Sigmoid colon (tissue), 7 donors: ENCODE measurements around the gene SLC4A11. TPM values are rescaled to one million over a fixed set of nuclear protein-coding genes. Genes with fewer than 3 reads are reported as not detected.
"Not testable (repeated sequence)": the region's sequence is repeated elsewhere in the genome, so short reads cannot be mapped to it uniquely, and the experiment has no call there.

ENCODE experiments used
- DNase-seq: peaks from one replicate; pipeline ENCODE4 v3.0.0-alpha.2; 2019
- H3K27ac ChIP-seq, 4 donors: fragments of 200-600 bp; sonication (generic); one replicate each; pipeline ENCODE4 v1.5.1; 2016 to 2019; ENCODE audit warnings: mild to moderate bottlenecking in 1 of 4
- H3K27me3 ChIP-seq, 3 donors: fragments of 200-600 bp; sonication (generic); one replicate each; pipeline ENCODE4 v1.5.1; 2019; ENCODE audit warnings: mild to moderate bottlenecking in 1 of 3
- H3K36me3 ChIP-seq, 4 donors: fragments of 200-600 bp; sonication (generic); one replicate each; pipeline ENCODE4 v1.5.1; 2016 to 2019
- H3K4me1 ChIP-seq, 4 donors: fragments of 200-600 bp; sonication (generic); one replicate each; pipeline ENCODE4 v1.5.1; 2017 to 2019
- H3K4me3 ChIP-seq, 4 donors: fragments of 200-600 bp; sonication (generic); one replicate each; pipeline ENCODE4 v1.5.1; 2017 to 2019; ENCODE audit warnings: mild to moderate bottlenecking in 2 of 4, moderate library complexity in 1 of 4
- H3K9me3 ChIP-seq, 4 donors: fragments of 200-600 bp in 3 of 4; sonication (generic) in 3 of 4; one replicate each; pipeline versions ENCODE4 v1.5.1 to v1.6.1; 2013 to 2019
- EP300 ChIP-seq, 4 donors: sonication (generic); formaldehyde crosslinking; IDR thresholded peaks; one replicate each; pipeline ENCODE4 v1.6.1; 2017; ENCODE audit warnings: antibody characterized with exemption in 4 of 4
- POLR2A ChIP-seq, 2 donors: fragments of 450-650 bp; IDR thresholded peaks; one replicate each; pipeline ENCODE4 v1.6.1; 2016; ENCODE audit warnings: antibody characterized with exemption in 2 of 2, mild to moderate bottlenecking in 2 of 2, moderate library complexity in 2 of 2
- POLR2AphosphoS5 ChIP-seq, 4 donors: sonication (generic); formaldehyde crosslinking; IDR thresholded peaks; one replicate each; pipeline ENCODE4 v1.6.1; 2017; ENCODE audit warnings: antibody characterized with exemption in 4 of 4
- WGBS, 2 donors: extraction: QIAGEN DNeasy Blood & Tissue Kit; methylation state at CpG; one replicate each; pipeline ENCODE4 v1.1.7; 2013; 5-methylcytosine and 5-hydroxymethylcytosine counted together
- intact Hi-C: fragments of 100-400 bp; cut with DNase I; formaldehyde crosslinking; loops from one replicate; pipeline ENCODE4 v1.15.1; 2023
- polyA plus RNA-seq, 3 donors: library from polyadenylated mRNA; stranded (reverse); fragments of 200-250 nt; gene quantifications; one replicate each; pipeline ENCODE4 v1.2.3, GENCODE V29; 2013
- total RNA-seq, 4 donors: library from RNA; depleted of rRNA; stranded (reverse); fragments of >200 nt; gene quantifications; one replicate each; pipeline ENCODE4 v1.1.0, GENCODE V29; 2016
- TF ChIP-seq, protein P1 (sequence below), 4 experiments: fragments of 450-650 bp in 3 of 4; fragments of 200-600 bp in 1 of 4; IDR thresholded peaks; one replicate each; pipeline ENCODE4 v1.5.1; 2016 to 2019; ENCODE audit warnings: antibody characterized with exemption in 4 of 4, mild to moderate bottlenecking in 3 of 4, moderate library complexity in 2 of 4
- donor health status: healthy with polysubstance abuse.
- donor health status: Bipolar disorder and iron deficiency.
- donor health status: healthy.

Gene SLC4A11
- total and polyA plus RNA-seq, 7 donors = 0.36 to 2.1 TPM; not detected in 5

DNA sequence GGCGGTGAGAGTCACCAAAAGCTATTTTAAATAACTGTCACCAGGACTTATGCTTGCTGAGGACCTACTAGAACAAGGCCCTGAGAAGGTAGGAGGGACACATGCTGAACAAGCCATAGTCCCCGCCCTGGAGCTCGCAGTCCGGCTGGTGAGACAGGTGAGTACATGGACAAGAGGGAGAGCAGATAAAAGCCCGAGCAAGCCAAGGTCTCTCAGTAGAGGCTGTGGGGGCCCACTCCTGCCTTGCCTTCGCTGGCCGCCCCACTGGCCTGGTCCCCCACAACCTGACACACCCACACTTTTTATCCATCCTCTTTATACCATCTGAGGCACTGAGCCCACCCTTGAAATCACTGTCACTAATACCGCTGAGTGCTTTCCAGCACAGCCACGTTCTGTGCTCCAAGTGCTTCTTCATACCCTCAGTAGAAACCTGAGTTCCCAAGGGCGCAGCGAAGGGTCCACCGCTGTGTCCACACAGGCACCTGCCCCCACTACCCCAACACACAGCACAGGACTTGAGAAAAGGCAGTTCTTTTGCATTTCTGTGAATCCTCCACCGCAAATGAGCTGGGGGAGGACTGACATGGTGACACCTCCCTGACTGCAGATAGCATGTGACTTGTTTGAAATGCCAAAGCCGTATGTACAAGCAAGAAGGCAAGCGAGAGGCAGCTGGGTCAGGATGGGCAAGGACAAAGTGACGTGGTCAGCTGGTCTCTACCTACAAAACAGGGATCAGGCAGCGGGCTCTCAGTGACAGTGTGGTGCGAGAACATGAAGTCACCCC lies 46.6 kb downstream of the SLC4A11 start:
- H3K36me3 ChIP-seq = peaks cover 33 to 82% (median 53%) of the 10 kb centered on the region in 4 donors
- intact Hi-C loops = no loop called here
- TF ChIP-seq EP300 (IDR thresholded peaks at IDR 0.05) (no peak), POLR2AphosphoS5 (IDR thresholded peaks at IDR 0.05) (no peak), POLR2A (IDR thresholded peaks at IDR 0.05) (no peak)
- TF ChIP-seq, protein P1, sequence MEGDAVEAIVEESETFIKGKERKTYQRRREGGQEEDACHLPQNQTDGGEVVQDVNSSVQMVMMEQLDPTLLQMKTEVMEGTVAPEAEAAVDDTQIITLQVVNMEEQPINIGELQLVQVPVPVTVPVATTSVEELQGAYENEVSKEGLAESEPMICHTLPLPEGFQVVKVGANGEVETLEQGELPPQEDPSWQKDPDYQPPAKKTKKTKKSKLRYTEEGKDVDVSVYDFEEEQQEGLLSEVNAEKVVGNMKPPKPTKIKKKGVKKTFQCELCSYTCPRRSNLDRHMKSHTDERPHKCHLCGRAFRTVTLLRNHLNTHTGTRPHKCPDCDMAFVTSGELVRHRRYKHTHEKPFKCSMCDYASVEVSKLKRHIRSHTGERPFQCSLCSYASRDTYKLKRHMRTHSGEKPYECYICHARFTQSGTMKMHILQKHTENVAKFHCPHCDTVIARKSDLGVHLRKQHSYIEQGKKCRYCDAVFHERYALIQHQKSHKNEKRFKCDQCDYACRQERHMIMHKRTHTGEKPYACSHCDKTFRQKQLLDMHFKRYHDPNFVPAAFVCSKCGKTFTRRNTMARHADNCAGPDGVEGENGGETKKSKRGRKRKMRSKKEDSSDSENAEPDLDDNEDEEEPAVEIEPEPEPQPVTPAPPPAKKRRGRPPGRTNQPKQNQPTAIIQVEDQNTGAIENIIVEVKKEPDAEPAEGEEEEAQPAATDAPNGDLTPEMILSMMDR (IDR thresholded peaks at IDR 0.05) = no peak

DNA sequence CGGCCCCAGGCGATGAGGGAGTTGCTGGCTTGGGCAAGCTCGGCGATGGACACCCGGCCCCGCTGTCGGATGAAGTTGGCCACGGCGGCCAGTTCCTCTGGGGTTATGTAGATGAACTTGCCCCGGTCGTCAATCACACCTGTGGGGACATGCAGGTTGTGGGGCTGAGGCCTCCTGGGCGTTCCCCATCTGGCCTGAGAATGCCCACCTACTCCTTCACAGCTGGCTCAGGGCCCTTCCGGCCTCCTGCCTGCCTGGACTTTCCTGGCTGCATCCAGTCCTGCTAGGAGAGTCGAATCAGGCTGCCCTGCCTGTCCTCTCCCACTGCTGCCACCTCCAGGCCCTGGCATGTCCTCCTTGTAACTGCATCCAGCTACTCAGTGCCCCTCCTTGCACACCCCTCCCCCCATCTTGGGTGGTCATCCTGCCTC lies 48.3 kb downstream of the SLC4A11 start:
- H3K4me3 ChIP-seq = no peak overlapping the region
- no peaks in the 10 kb centered on the region for H3K4me1 ChIP-seq
- WGBS, 2 donors = 94% methylated on average over 14 of the region's 14 CpGs
- intact Hi-C loops = no loop called here
- TF ChIP-seq POLR2A (IDR thresholded peaks at IDR 0.05) = no peak
- no peak for TF ChIP-seq POLR2AphosphoS5 (IDR thresholded peaks at IDR 0.05)
- TF ChIP-seq, protein P1 (IDR thresholded peaks at IDR 0.05) = no peak
- no peak for TF ChIP-seq EP300 (IDR thresholded peaks at IDR 0.05)
- no peak overlapping the region for H3K27ac ChIP-seq
- no peaks in the 10 kb centered on the region for H3K9me3 ChIP-seq
- H3K27me3 ChIP-seq = no peaks in the 10 kb centered on the region
- DNase-seq = no peak
- peaks cover 33 to 66% (median 50%) of the 10 kb centered on the region in 4 donors for H3K36me3 ChIP-seq

More for the DNA sequence above, 46.6 kb downstream of the SLC4A11 start:
- H3K27ac ChIP-seq = no peak overlapping the region
- no peaks in the 10 kb centered on the region for H3K4me1 ChIP-seq
- H3K27me3 ChIP-seq = no peaks in the 10 kb centered on the region
- no peak overlapping the region for H3K4me3 ChIP-seq
- no peaks in the 10 kb centered on the region for H3K9me3 ChIP-seq
- 91 to 95% methylated on average over 18 of the region's 18 CpGs for WGBS, 2 donors
- DNase-seq = no peak

DNA sequence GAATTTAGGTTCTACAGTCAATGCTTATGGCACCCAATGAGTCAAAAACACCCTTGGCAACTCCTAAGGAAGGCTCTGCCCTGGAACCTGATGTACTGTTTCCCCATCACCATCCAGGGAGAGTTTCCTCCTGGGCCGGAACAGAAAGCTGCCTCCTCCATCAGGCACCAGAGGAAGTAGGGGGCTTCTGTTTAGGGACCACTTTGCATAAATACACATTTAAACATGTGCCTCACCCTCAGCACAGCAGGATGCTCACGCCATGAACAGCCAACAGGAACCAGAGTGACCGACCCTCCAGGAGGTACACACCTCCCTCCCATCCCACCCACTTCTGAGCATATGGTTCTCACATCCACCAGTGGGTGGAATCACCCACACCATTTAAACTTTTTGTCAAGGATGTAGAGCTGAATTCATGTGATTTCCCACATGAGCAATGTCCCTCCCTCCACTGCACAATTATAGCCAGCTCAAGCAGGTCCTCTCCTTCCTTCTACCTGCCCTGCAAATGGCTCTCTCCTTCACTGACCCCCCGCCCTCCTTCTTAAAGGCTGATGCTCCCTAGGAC lies 49.3 kb downstream of the SLC4A11 start:
- Histone ChIP-seq H3K4me1 (no peaks in the 10 kb centered on the region), H3K9me3 (no peaks in the 10 kb centered on the region), H3K36me3 (peaks cover 25 to 56% (median 41%) of the 10 kb centered on the region in 4 donors), H3K27ac (no peak overlapping the region), H3K4me3 (no peak overlapping the region), H3K27me3 (no peaks in the 10 kb centered on the region)
- intact Hi-C loops = no loop called here
- TF ChIP-seq EP300 (IDR thresholded peaks at IDR 0.05) (no peak), POLR2AphosphoS5 (IDR thresholded peaks at IDR 0.05) (no peak), POLR2A (IDR thresholded peaks at IDR 0.05) (no peak)
- TF ChIP-seq, protein P1 (IDR thresholded peaks at IDR 0.05) = no peak
- 84 to 91% methylated on average over 4 of the region's 4 CpGs for WGBS, 2 donors
- DNase-seq = no peak

DNA sequence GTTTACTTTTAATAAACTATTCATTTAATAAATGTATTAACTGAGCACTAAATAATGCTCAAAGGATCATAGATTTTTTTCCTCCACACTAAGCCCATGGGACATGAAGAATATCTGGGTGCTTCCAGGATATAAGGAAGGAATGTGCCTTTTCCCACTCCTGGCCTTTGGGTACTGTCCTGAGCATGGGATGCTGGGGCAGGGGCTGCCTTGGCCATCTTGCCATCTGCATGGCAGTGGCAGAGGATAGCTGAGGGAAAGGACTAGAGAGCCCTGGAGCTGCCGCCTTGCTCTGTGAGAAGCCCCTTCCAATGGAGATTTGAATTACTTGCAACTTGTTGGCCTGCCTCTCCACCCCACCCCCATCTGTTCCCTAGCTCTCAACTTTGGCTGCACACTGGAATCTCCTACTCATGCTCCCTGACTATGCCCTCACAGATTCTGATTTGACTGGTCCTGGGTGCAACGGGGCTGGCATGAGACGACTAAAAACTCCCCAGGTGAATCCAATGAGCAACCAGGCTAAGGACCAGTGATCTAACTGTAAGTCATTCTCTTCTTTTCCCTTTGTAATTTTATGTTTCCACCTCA lies 50.1 kb downstream of the SLC4A11 start:
- no peaks in the 10 kb centered on the region for H3K4me1 ChIP-seq
- no peaks in the 10 kb centered on the region for H3K27me3 ChIP-seq
- TF ChIP-seq EP300 (IDR thresholded peaks at IDR 0.05) (no peak), POLR2A (IDR thresholded peaks at IDR 0.05) (no peak), POLR2AphosphoS5 (IDR thresholded peaks at IDR 0.05) (no peak)
- TF ChIP-seq, protein P1 (IDR thresholded peaks at IDR 0.05) = no peak
- intact Hi-C loops = no loop called here
- H3K27ac ChIP-seq = no peak overlapping the region
- no peak for DNase-seq
- H3K36me3 ChIP-seq = peaks cover 17 to 49% (median 34%) of the 10 kb centered on the region in 4 donors
- H3K4me3 ChIP-seq = no peak overlapping the region
- no peaks in the 10 kb centered on the region for H3K9me3 ChIP-seq
- WGBS, 2 donors = 89 to 93% methylated on average over 3 of the region's 3 CpGs

DNA sequence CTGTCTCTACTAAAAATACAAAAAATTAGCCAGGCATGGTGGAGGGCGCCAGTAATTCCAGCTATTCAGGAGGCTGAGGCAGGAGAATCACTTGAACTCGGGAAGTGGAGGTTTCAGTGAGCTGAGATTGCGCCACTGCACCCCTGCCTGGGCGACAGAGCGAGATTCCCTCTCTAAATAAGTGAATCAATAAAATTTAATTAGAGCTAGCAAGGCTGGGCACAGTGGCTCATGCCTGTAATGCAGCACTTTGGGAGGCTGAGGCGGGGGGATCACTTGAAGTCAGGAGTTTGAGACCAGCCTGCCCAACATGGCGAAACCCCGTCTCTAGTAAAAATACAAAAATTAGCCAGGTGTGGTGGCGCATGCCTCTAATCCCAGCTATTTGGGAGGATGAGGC lies 51.1 kb downstream of the SLC4A11 start:
- intact Hi-C loops = not testable (repeated sequence)

More for the DNA sequence above, 51.1 kb downstream of the SLC4A11 start:
- not testable (repeated sequence) for H3K27me3 ChIP-seq, DNase-seq, H3K9me3 ChIP-seq, H3K27ac ChIP-seq, H3K4me1 ChIP-seq, H3K4me3 ChIP-seq
- WGBS, 2 donors = 95 to 97% methylated on average over 9 of the region's 9 CpGs
- peaks cover 15 to 38% (median 26%) of the 10 kb centered on the region in 4 donors for H3K36me3 ChIP-seq
